CD4-positive, alpha-beta T cell treated with Interferon alpha-2 for 1 hour (primary cell): Measurements from ENCODE around the gene CD1C.
"Not testable (repeated sequence)": the region's sequence is repeated elsewhere in the genome, so short reads cannot be mapped to it uniquely, and the experiment has no call there.

ENCODE experiments used
- DNase-seq, 2 donors: peaks; one replicate each; pipeline ENCODE4 v3.0.0-alpha.2; 2020 to 2022

CD1C gene

DNA sequence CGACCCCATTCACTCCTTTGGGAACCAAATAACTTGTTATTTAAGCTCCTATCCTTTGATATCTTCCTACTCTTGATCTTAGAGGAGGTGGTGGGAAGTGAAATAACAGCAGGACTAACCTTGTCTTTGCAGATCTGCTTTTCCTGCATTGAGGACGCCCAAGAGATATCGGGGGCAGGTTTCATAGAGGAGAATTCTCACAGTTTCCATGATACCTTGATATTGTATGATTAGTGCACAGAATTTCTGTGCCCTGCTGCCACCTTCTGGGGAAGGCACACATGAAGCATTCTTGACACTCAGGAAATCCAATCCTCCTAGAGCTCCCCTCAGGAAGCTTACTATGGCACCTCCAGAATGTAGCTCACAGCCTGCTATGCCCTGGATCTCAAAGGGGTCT is 40.0 kb downstream of the CD1C start:
- peak; percentile 5 to 11 for DNase-seq

- no peak for DNase-seq
These were observed 40.8 kb downstream of the CD1C start for GRCh38 chr1:158330391-158331105.

GRCh38 chr1:158331106-158331425 is 41.3 kb downstream of the CD1C start:
- no peak for DNase-seq

- no peak for DNase-seq
These were observed 41.9 kb downstream of the CD1C start, which contains the start of gene CD1B for GRCh38 chr1:158331481-158332150. TSS of gene CD1B (minus strand) at chr1:158331531. CDS start at chr1:158331423, 108 bp downstream.

DNA sequence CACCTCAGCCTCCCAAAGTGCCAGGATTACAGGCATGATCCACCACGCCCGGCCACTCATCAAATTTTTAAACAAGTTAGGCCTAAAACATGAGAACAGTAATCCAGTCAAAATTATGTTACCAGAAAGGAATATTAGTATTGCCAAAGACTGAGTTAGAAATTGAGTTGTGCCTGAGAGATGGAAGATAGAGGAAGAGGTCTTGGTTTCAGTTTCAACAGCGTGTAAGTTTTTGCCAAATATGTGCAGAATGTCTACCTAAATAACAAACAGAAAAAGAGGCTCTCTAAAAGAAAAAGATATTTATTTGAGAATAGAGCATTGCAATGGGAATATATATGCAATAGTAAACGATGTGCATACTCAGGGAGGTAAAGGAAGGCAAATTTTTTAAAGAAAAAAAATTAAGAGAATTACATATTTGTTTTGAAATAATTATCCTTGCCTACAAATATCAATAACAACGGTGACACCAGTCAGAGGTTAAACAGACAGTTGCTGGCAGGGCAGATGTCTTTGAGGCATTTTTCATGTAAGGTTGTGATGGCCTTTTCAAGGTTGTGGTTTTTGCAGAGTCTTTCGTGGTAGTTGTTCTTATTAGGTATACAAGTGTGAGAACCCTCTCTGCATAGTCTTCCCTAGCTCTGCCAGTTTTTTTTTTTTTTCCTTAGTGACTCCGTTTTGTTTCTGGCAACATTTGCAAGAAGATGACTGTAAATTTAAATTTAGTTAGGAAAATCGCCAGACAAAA is 43.9 kb downstream of the CD1C start:
- DNase-seq, result no peak

DNA sequence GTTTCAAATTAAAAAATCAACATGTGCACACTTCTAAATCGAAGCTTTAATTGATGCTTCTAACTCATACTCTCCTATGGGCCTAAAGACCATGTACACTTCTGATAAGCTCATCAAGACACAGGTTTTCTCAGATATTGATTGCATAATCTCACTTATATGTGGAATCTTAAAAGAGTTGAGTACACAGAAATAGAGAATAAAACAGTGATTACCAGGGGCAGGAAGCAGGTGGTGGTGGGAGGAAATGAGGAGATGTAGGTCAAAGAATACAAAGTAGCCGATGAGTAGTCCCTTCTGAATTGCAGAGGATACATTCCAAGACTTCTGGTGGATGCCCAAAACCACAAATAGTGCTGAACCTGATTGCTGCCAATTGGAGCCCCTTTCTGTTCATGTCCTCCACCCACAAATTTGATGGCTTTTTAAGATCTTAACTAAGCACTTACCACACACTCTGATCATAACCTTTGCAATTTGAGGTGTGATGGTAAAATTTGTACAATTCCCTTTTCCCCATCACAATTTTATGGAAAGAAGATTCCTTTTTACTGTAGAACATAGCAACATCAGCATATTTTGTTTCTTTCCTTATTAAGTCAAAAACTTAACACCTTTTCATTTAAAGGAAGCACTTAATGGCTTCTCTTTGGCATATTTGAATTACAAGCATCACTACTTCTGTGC is 44.9 kb downstream of the CD1C start:
- DNase-seq, result no peak

- no peak for DNase-seq
These were observed 45.5 kb downstream of the CD1C start for GRCh38 chr1:158335213-158335532.

DNA sequence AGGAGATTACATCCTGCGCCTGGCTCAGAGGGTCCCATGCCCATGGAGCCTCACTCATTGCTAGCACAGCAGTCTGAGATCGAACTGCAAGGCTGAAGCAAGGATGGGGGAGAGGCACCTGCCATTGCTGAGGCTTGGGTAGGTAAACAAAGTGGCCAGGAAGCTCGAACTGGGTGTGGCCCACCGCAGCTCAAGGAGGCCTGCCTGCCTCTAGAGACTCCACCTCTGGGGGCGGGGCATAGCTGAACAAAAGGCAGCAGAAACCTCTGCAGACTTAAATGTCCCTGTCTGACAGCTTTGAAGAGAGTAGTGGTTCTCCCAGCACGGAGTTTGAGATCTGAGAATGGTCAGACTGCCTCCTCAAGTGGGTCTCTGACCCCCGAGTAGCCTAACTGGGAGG is 46.7 kb downstream of the CD1C start:
- DNase-seq, result not testable (repeated sequence)
